CD4-positive, alpha-beta T cell (primary cell): Measurements from ENCODE around the gene ALDH1A2. TPM values are rescaled to one million over a fixed set of nuclear protein-coding genes. Genes with fewer than 3 reads are reported as not detected.

ENCODE experiments used
- ATAC-seq: fragments of 200-7000 bp; cut with Tn5 transposase; one replicate; pipeline ENCODE4 v1.10.0; 2022; ENCODE audit warnings: mild to moderate bottlenecking; ENCODE audit not compliant: poor library complexity
- CTCF ChIA-PET: fragments of 350-600 bp; sonication (Branson Sonifier 250); formaldehyde crosslinking; loops from one replicate; lab custom pipeline; 2021; ENCODE audit warnings: antibody characterized with exemption, inconsistent platforms; lab: Charles Lee
- POLR2A ChIA-PET: fragments of 350-600 bp; sonication (Branson Sonifier 250); formaldehyde crosslinking; loops from one replicate; lab custom pipeline; 2021; ENCODE audit warnings: antibody characterized with exemption, inconsistent platforms; lab: Charles Lee
- DNase-seq, 14 experiments: peaks; one replicate each; pipeline ENCODE4 v3.0.0-alpha.2; 2013 to 2020; ENCODE audit warnings: mixed read lengths in 2 of 14
- H3K27ac ChIP-seq, 2 donors: one replicate each; pipeline versions ENCODE4 v1.5.1 to v1.7.0; 2013; ENCODE audit warnings: low read length in 2 of 2, low read depth in 1 of 2, mild to moderate bottlenecking in 1 of 2
- H3K27me3 ChIP-seq, 2 experiments: 1 replicate in 1 of 2; 2 replicates in 1 of 2; pipeline versions ENCODE4 v1.6.1 to v1.7.0; 2013; ENCODE audit warnings: low read length in 2 of 2, control low read depth in 1 of 2, mild to moderate bottlenecking in 1 of 2, moderate library complexity in 1 of 2; ENCODE audit not compliant: insufficient read depth in 2 of 2, control insufficient read depth in 1 of 2
- H3K36me3 ChIP-seq: one replicate; pipeline ENCODE4 v1.6.1; 2013; ENCODE audit warnings: low read length, control low read depth; ENCODE audit not compliant: insufficient read depth
- H3K4me1 ChIP-seq: one replicate; pipeline ENCODE4 v1.6.1; 2013; ENCODE audit warnings: low read length, control low read depth; ENCODE audit not compliant: insufficient read depth
- H3K4me3 ChIP-seq: one replicate; pipeline ENCODE4 v1.5.1; 2013; ENCODE audit warnings: mild to moderate bottlenecking, low read length, moderate library complexity
- H3K9me3 ChIP-seq, 2 experiments: 1 replicate in 1 of 2; 2 replicates in 1 of 2; pipeline versions ENCODE4 v1.6.1 to v1.7.0; 2013; ENCODE audit warnings: low read length in 2 of 2, mild to moderate bottlenecking in 2 of 2, control low read depth in 1 of 2, moderate library complexity in 1 of 2; ENCODE audit not compliant: control insufficient read depth in 1 of 2, insufficient read depth in 1 of 2
- H3K27ac Mint-ChIP-seq: one replicate; pipeline ENCODE4 v1.8.0; 2020; ENCODE audit warnings: mixed read lengths
- H3K27me3 Mint-ChIP-seq: one replicate; pipeline ENCODE4 v1.8.0; 2021; ENCODE audit warnings: mixed read lengths
- H3K36me3 Mint-ChIP-seq: one replicate; pipeline ENCODE4 v1.8.0; 2021; ENCODE audit warnings: low read depth, mixed read lengths
- H3K4me1 Mint-ChIP-seq: one replicate; pipeline ENCODE4 v1.8.0; 2021; ENCODE audit warnings: low read depth, mixed read lengths
- H3K4me3 Mint-ChIP-seq: one replicate; pipeline ENCODE4 v1.8.0; 2020; ENCODE audit warnings: mild to moderate bottlenecking, mixed read lengths
- H3K9me3 Mint-ChIP-seq: one replicate; pipeline ENCODE4 v1.8.0; 2020; ENCODE audit warnings: mixed read lengths
- intact Hi-C, 2 experiments: fragments of 100-400 bp; cut with DNase I in 1 of 2; cut with micrococcal nuclease in 1 of 2; formaldehyde crosslinking; loops; one replicate each; pipeline versions ENCODE4 v1.15.1 to v1.9.0; 2023 to 2025; cut with DNase I, micrococcal nuclease
- total RNA-seq, 174 experiments: library from RNA in 2 of 174; stranded (reverse) in 2 of 174; gene quantifications; one replicate each; pipeline ENCODE4 v1.2.3 and lab custom pipeline; 2021 to 2026
- TF ChIP-seq, protein P1 (sequence below): fragments of 200-600 bp; IDR thresholded peaks from one replicate; pipeline ENCODE4 v1.8.0; 2022; ENCODE audit warnings: antibody characterized with exemption, mild to moderate bottlenecking

ALDH1A2 gene
- total RNA-seq, 2 experiments from 2014 or later = not detected

DNA sequence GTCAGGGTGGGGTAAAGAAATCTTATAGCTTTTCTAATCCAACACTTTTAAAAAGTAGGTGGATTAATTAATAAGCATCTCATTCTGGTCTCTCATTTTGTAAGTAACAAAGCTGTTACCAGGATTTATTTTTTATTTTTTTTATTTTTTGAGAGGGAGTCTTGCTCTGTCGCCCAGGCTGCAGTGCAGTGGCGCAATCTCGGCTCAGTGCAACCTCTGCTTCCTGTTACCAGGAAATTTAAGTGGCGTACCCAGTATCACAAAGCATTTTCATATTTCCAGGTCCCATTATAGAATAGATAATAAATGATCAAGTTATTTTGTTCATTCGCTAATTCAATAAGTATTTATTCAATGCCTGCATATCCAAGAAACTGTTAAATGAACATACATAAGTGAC lies 13.2 kb downstream of the ALDH1A2 start:
- Histone ChIP-seq H3K9me3 (no peaks in the 10 kb centered on the region), H3K4me1 (no peaks in the 10 kb centered on the region), H3K27ac (no peak overlapping the region), H3K4me3 (no peak overlapping the region), H3K36me3 (no peaks in the 10 kb centered on the region), H3K27me3 (peaks cover 0 to 17% of the 10 kb centered on the region in 2 experiments)
- DNase-seq (no peak), ATAC-seq (no peak)
- TF ChIP-seq, protein P1, sequence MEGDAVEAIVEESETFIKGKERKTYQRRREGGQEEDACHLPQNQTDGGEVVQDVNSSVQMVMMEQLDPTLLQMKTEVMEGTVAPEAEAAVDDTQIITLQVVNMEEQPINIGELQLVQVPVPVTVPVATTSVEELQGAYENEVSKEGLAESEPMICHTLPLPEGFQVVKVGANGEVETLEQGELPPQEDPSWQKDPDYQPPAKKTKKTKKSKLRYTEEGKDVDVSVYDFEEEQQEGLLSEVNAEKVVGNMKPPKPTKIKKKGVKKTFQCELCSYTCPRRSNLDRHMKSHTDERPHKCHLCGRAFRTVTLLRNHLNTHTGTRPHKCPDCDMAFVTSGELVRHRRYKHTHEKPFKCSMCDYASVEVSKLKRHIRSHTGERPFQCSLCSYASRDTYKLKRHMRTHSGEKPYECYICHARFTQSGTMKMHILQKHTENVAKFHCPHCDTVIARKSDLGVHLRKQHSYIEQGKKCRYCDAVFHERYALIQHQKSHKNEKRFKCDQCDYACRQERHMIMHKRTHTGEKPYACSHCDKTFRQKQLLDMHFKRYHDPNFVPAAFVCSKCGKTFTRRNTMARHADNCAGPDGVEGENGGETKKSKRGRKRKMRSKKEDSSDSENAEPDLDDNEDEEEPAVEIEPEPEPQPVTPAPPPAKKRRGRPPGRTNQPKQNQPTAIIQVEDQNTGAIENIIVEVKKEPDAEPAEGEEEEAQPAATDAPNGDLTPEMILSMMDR = no peak
- no peak overlapping the region for H3K27ac Mint-ChIP-seq
- intact Hi-C loops = no loop called here
- H3K9me3 Mint-ChIP-seq = no peaks in the 10 kb centered on the region
- H3K27me3 Mint-ChIP-seq = peaks cover 63% of the 10 kb centered on the region
- ChIA-PET POLR2A (no interaction called here), CTCF (no interaction called here)
- no peaks in the 10 kb centered on the region for H3K4me1 Mint-ChIP-seq
- H3K4me3 Mint-ChIP-seq = no peak overlapping the region
- H3K36me3 Mint-ChIP-seq = no peaks in the 10 kb centered on the region

DNA sequence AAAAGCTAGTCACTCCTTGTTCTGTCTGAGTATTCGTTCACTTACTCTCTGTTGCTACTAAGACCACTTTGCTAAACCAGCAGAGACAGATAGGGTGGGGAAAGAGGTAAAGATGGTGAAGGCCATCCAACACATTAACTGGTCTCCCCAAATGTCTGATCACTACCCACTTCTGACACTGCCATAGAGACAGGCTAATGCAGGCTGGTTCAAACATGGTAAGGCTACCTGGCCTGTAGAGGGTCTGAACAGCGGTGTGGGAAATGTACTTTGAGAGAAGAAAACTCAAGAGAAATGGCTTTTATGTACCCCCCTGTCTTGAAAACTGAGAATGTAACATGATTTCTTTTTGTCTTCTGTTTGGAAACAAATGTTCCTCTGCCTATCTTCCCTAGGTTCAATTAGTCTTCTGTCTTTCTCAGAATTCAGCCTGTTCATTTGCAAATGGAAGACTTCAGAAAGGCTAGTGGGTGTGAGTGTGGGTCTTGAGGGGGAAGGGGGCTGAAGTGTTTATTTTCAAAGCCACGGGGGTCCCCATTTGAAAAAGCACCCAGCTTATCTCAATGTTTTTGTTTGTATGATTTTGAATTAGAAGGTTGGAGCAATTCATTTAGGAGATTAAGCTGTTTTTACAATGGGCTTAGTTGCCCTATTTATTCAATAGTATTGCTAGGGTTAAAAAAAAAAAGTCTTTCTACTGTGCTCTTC lies 15.8 kb downstream of the ALDH1A2 start:
- peaks cover 59% of the 10 kb centered on the region for H3K27me3 Mint-ChIP-seq
- intact Hi-C loops = loop anchor here (10.0 kb wide), 2 partner anchors 715 to 1445 kb away; no protein-coding TSS in a partner anchor

GRCh38 chr15:58048261-58048660 lies 17.2 kb downstream of the ALDH1A2 start:
- ChIA-PET POLR2A (no interaction called here), CTCF (no interaction called here)
- Histone ChIP-seq H3K4me1 (no peaks in the 10 kb centered on the region), H3K4me3 (no peak overlapping the region), H3K27ac (no peak overlapping the region), H3K9me3 (no peaks in the 10 kb centered on the region), H3K36me3 (no peaks in the 10 kb centered on the region), H3K27me3 (peaks cover 2 to 19% of the 10 kb centered on the region in 2 experiments)
- H3K4me1 Mint-ChIP-seq = no peaks in the 10 kb centered on the region
- no peak overlapping the region for H3K27ac Mint-ChIP-seq
- TF ChIP-seq, protein P1 = no peak
- H3K4me3 Mint-ChIP-seq = no peak overlapping the region
- DNase-seq = no peak
- H3K9me3 Mint-ChIP-seq = peaks cover 1% of the 10 kb centered on the region
- ATAC-seq = no peak
- intact Hi-C loops = loop anchor here (10.0 kb wide), 2 partner anchors 717 to 1447 kb away; no protein-coding TSS in a partner anchor
- H3K36me3 Mint-ChIP-seq = no peaks in the 10 kb centered on the region
- peaks cover 59% of the 10 kb centered on the region for H3K27me3 Mint-ChIP-seq

More for the DNA sequence above, 15.8 kb downstream of the ALDH1A2 start:
- DNase-seq (no peak), ATAC-seq (no peak)
- H3K27me3 ChIP-seq = peaks cover 2 to 10% of the 10 kb centered on the region in 2 experiments
- H3K36me3 ChIP-seq = no peaks in the 10 kb centered on the region
- TF ChIP-seq, protein P1 = no peak
- Mint-ChIP-seq H3K27ac (no peak overlapping the region), H3K36me3 (no peaks in the 10 kb centered on the region), H3K4me3 (no peak overlapping the region), H3K9me3 (peaks cover 1% of the 10 kb centered on the region), H3K4me1 (no peaks in the 10 kb centered on the region)
- no peak overlapping the region for H3K4me3 ChIP-seq
- ChIA-PET CTCF (no interaction called here), POLR2A (no interaction called here)
- H3K27ac ChIP-seq = no peak overlapping the region
- no peaks in the 10 kb centered on the region for H3K9me3 ChIP-seq
- no peaks in the 10 kb centered on the region for H3K4me1 ChIP-seq
